Amygdala (tissue), 56 donors: ENCODE results near the gene PPRC1.
A peak's percentile ranks its signal among the peaks of the same experiment; 100 is the strongest.
"Not testable (repeated sequence)": the region's sequence is repeated elsewhere in the genome, so short reads cannot be mapped to it uniquely, and the experiment has no call there.

ENCODE experiments used
- DNase-seq, 56 donors: peaks; one replicate each; lab custom pipeline; 2025; lab: John Stamatoyannopoulos, UW

The PPRC1 gene

DNA sequence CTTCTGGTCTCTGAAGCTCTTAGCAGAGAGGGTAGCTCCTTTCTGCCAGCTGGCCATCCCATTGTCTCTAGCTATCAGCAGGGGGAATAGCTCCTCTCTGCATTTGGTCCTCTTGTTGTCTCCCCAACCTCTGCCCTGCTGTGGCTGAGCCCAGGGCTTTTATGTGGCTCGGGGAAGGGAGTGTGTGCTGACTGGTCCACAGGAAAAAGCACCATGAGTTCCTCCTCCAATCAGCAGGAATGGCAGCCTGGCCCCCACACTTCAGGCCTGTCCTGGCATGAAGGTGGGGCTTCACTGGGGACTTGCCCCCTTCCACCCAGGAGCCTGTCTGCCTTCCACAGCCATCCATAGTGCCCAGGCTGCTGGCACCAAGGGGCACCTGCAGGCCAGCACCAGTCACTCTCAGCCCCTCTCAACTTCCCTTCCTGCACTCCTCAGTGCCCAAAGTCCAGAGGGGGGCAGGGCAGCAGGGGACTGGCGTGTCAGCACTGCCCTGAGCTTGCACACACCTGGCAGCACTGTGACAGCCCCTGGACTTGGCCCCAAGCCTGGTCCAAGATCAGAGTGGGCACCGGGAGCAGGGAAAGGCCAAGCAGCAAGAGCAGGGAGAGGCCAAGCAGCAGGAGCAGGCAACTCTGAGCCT, 55.6 kb downstream of the PPRC1 start:
- peak in 2 of 56 donors; percentile 13 to 16 for DNase-seq

GRCh38 chr10:102188941-102189898, 56.4 kb downstream of the PPRC1 start:
- not testable (repeated sequence) for DNase-seq

DNA sequence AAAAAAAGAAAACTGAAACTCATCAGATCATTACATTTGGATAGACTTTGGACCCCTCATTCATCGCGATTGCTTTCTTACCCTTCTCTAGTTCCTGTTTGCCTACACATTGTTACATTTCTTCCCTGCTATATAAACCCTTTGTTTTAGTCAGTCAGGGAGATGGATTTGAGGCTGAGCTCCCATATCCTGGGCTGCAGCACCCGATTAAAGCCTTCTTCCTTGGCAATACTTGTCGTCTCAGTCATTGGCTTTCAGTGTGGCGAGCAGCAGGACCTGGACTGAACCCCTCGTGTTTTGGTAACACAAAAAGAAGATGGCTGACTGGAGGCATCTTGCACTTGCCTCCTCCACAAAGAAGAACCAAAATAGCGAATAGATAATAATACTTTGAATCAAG, 59.1 kb downstream of the PPRC1 start:
- no peak for DNase-seq

- no peak for DNase-seq
These were observed 62.5 kb downstream of the PPRC1 start for GRCh38 chr10:102195296-102195870.

GRCh38 chr10:102196893-102197292, 64.1 kb downstream of the PPRC1 start:
- DNase-seq, result no peak

GRCh38 chr10:102198027-102198426, 65.2 kb downstream of the PPRC1 start:
- no peak for DNase-seq
